SKM-1 (cell line): ENCODE data around the gene NRBF2.

Experiments used
- DNase-seq: peaks from one replicate; lab custom pipeline; 2025; ENCODE audit not compliant: unreplicated experiment; lab: John Stamatoyannopoulos, UW

NRBF2 gene

GRCh38 chr10:63157845-63158624 is 24.9 kb downstream of the NRBF2 start:
- DNase-seq: peak; percentile 77

- DNase-seq: no peak
Measured at GRCh38 chr10:63161592-63161991, 28.5 kb downstream of the NRBF2 start.

GRCh38 chr10:63164166-63164623 is 31.1 kb downstream of the NRBF2 start:
- peak; percentile 14 for DNase-seq

GRCh38 chr10:63165249-63165648 is 32.1 kb downstream of the NRBF2 start:
- DNase-seq: no peak

- peak; percentile 4 for DNase-seq
Measured at GRCh38 chr10:63166742-63167258, 33.7 kb downstream of the NRBF2 start.

GRCh38 chr10:63168821-63169462 is 35.8 kb downstream of the NRBF2 start:
- no peak for DNase-seq

- no peak for DNase-seq
Measured at GRCh38 chr10:63169624-63170023, 36.5 kb downstream of the NRBF2 start.

GRCh38 chr10:63171255-63171855 is 38.2 kb downstream of the NRBF2 start:
- DNase-seq: no peak

GRCh38 chr10:63171926-63172325 is 38.8 kb downstream of the NRBF2 start:
- no peak for DNase-seq

GRCh38 chr10:63173468-63174232 is 40.5 kb downstream of the NRBF2 start:
- DNase-seq: no peak

- DNase-seq: no peak
Measured at GRCh38 chr10:63175534-63175933, 42.4 kb downstream of the NRBF2 start.

- DNase-seq: no peak
Measured at GRCh38 chr10:63192826-63193225, 59.7 kb downstream of the NRBF2 start.

- DNase-seq: no peak
Measured at GRCh38 chr10:63197344-63198092, 64.4 kb downstream of the NRBF2 start.

GRCh38 chr10:63199716-63200115 is 66.6 kb downstream of the NRBF2 start:
- no peak for DNase-seq

- no peak for DNase-seq
Measured at GRCh38 chr10:63200431-63200830, 67.3 kb downstream of the NRBF2 start.

GRCh38 chr10:63201118-63201517 is 68.0 kb downstream of the NRBF2 start:
- no peak for DNase-seq
